C4-2B (cell line): Measurements from ENCODE around the gene LMO4.

ENCODE experiments used
- H3K27ac ChIP-seq: fragments of 450-650 bp; 2 replicates; pipeline ENCODE4 v1.5.1; 2017
- CTCF ChIP-seq: fragments of 450-650 bp; conservative IDR thresholded peaks from 2 replicates; pipeline ENCODE4 v1.5.1; 2017; ENCODE audit warnings: mild to moderate bottlenecking
- ZFX ChIP-seq: fragments of 450-650 bp; IDR thresholded peaks from 2 replicates; pipeline ENCODE4 v1.6.1; 2017

LMO4 gene

GRCh38 chr1:87329526-87330056 lies 911 bp downstream of the LMO4 start:
- TF ChIP-seq ZFX, result no peak; the same call in 1 of the 2 replicates
- TF ChIP-seq CTCF, result no peak

DNA sequence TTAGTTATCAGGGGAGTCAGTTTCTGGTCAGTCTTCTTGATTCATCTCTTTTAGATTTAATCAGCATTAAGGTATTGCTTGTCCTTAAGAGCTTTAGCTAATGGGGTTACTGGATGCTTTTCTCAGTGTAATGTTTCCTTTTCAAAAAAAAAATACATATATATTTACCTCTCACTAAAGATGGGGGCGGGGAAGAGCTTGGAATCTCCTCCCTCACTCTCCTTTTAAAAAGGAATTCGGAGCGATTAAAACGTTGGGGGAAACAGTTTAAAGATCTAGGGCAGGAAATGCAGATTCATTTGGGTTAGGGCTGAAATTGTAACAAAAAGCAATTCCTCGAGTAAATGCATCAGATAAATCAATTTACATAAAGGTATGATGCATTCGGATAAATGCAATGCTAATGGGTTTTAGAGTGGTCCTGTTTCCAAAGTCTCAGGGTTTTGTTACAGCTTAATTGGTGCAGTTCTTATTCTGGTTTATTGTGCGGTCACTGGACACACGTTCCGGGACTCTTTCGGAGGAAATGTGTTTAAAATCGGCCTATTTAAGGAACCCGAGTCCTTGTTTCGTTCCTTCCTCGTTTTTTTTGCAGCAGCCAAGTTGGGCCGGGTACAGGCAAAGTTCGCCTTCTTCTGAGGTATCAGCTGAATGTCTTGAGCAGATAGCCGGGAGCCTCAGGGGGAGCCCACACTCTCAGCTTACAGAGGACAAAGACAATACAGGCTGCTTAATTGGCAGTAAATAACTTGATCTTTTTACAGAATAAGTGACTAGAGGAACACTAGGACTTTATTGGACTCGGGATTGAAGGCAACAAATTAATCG lies 1.6 kb downstream of the LMO4 start:
- TF ChIP-seq ZFX, result no peak
- H3K27ac ChIP-seq, result peak overlapping the region; percentile 81

More at GRCh38 chr1:87329526-87330056, 911 bp downstream of the LMO4 start:
- peak overlapping the region; percentile 78 for H3K27ac ChIP-seq

GRCh38 chr1:87330885-87331364 lies 2.2 kb downstream of the LMO4 start:
- H3K27ac ChIP-seq, result peak overlapping the region; percentile 81
- TF ChIP-seq CTCF, result no peak
- TF ChIP-seq ZFX, result no peak

- H3K27ac ChIP-seq, result peak overlapping the region; percentile 81
- TF ChIP-seq ZFX, result no peak
- peak; percentile 20 for TF ChIP-seq CTCF
Observed at GRCh38 chr1:87331365-87332241, 2.9 kb downstream of the LMO4 start.

- TF ChIP-seq ZFX (no peak), CTCF (no peak)
- peak overlapping the region; percentile 77 for H3K27ac ChIP-seq
Observed at GRCh38 chr1:87333692-87334347, 5.1 kb downstream of the LMO4 start.

DNA sequence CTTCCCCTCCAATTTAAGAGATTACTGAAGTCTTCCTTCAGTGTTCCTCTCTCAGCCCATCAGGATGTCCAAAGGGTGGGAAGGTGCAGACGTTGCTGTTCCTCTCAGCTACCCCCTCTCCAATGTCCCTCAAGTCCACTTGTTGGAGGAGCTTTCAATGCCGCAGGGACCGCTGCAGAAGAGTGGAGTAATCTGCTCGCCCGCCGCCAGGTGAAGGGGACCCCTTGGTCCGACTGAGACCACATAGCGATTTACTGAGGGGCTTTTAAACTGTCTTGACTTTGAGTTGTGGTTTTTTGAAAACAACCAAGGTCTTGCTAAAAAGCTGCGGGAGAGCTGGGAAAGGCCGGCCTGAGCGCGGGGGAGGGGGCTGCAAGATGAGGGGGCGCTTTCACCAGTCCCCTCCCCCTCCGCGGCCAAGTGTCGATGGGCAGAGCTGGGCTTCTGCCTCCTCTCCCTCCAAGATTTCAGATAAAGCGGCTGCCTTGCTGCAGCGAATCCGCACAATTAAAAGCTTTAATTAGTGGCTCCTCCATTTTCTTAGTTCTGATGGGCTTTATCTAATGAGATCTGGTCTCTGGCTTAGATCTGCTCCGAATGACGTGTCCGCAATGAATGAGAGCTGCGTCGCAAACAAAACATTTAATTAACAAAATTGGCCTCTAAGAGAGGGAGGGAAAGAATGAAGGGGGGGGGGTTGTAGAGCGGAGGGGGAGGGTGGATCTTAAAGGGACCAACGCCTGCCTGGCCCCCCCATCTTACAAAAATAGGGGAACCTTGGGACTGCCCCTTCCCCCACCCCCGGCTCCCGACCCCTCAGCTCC lies 5.9 kb downstream of the LMO4 start:
- H3K27ac ChIP-seq, result peak overlapping the region; percentile 77
- TF ChIP-seq CTCF (no peak), ZFX (no peak)
